Mesodermal cell (in vitro differentiated cells): ENCODE measurements around the gene CADM2.

Experiments
- H3K27ac ChIP-seq: 2 replicates; pipeline ENCODE4 v1.7.0; 2013; ENCODE audit warnings: mild to moderate bottlenecking, low read depth, low read length, moderate library complexity; ENCODE audit not compliant: severe bottlenecking
- H3K36me3 ChIP-seq: 2 replicates; pipeline ENCODE4 v1.7.1; 2013; ENCODE audit warnings: mild to moderate bottlenecking, low read length, moderate library complexity; ENCODE audit not compliant: control insufficient read depth, insufficient read depth
- H3K4me1 ChIP-seq: one replicate; pipeline ENCODE4 v1.7.1; 2013; ENCODE audit warnings: mild to moderate bottlenecking, low read length; ENCODE audit not compliant: insufficient read depth, control insufficient read depth, poor library complexity, severe bottlenecking
- H3K4me3 ChIP-seq: 2 replicates; pipeline ENCODE4 v1.7.0; 2013; ENCODE audit warnings: low read length, control low read depth, mild to moderate bottlenecking; ENCODE audit not compliant: insufficient read depth, poor library complexity, severe bottlenecking; ENCODE audit errors: extremely low read depth
- H3K9me3 ChIP-seq: 2 replicates; pipeline ENCODE4 v1.7.1; 2013; ENCODE audit warnings: mild to moderate bottlenecking, low read length, moderate library complexity; ENCODE audit not compliant: control insufficient read depth
- WGBS, 2 experiments: methylation state at CpG; one replicate each; pipeline ENCODE4 v1.1.5; 2013; ENCODE audit warnings: missing lambda C conversion rate in 2 of 2; ENCODE audit not compliant: insufficient coverage in 2 of 2; 5-methylcytosine and 5-hydroxymethylcytosine counted together

CADM2 gene

GRCh38 chr3:85554153-85554552 lies 595.4 kb downstream of the CADM2 start:
- no peaks in the 10 kb centered on the region for H3K36me3 ChIP-seq
- H3K9me3 ChIP-seq: no peaks in the 10 kb centered on the region
- H3K4me3 ChIP-seq: no peak overlapping the region
- WGBS, 2 experiments: 66 to 68% methylated on average over 8 to 9 of the region's 10 CpGs
- H3K27ac ChIP-seq: no peak overlapping the region
- H3K4me1 ChIP-seq: no peaks in the 10 kb centered on the region

DNA sequence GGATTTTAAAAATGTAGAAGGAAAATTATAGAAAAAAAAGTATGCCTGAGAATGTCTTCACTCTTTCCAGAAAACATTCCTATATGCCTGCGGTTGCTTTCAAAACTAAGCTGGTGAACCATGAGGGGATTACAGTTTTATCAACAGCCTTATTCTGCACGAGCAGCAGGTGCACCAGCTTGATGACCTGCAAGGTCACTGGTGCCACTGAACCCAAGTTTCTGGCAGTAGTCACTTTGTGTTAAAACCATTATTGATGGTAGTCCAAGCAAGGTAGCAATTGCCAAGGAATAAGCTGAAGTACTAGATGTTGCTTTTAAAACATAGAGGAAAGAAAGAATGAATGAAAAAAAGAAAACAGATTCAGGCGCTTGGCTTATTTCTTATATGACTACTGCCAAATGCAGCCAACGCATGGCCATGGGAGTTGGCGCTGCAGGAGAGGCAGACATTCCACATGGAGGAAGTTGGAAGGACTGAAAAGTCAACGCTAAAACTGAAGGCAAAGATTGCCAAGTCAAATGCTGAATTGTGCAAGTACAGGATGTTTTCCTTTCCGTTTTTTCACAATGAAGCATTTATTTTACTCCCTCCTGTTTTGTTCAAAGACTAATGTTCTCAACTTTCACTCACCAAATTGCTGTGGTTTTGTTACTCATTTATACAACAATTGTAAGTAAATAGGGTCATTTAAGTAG lies 601.4 kb downstream of the CADM2 start:
- whole genome bisulfite sequencing, 2 experiments: 91 to 92% methylated on average over 4 to 5 of the region's 7 CpGs
- no peaks in the 10 kb centered on the region for H3K36me3 ChIP-seq
- no peaks in the 10 kb centered on the region for H3K9me3 ChIP-seq
- no peaks in the 10 kb centered on the region for H3K4me1 ChIP-seq
- no peak overlapping the region for H3K4me3 ChIP-seq
- H3K27ac ChIP-seq: no peak overlapping the region

DNA sequence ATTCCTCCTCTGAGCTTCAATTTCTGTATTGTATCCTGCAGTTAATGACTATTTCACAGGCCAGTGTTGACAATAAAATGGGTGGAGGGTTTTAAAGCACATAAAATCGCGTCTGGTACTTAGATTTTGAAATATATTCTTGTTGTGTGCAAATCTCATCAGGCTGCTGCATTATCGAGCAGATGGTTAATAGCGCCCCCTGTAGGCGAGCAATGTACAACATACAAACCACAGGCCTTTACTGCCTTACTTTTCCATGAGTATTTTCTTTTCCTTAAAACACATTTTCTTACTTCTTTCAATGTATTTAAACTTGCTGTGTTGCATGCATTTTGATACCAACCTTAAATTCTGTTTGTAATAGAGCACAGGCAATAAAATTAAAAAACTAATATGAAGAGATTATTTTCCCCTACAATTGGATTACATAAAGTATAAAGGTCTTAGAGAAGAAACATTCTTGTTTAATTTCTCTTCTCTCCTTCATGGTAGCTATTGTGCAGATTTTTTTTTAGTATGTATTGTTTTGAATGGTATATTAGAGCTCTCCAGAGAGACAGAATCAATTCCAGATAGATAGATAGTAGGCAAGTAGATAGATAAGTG lies 608.4 kb downstream of the CADM2 start:
- H3K36me3 ChIP-seq: no peaks in the 10 kb centered on the region
- H3K9me3 ChIP-seq: no peaks in the 10 kb centered on the region
- no peak overlapping the region for H3K27ac ChIP-seq
- no peak overlapping the region for H3K4me3 ChIP-seq
- 0% methylated on average over 2 of the region's 5 CpGs for WGBS, 2 experiments
- H3K4me1 ChIP-seq: no peaks in the 10 kb centered on the region

- H3K27ac ChIP-seq: no peak overlapping the region
- no peaks in the 10 kb centered on the region for H3K36me3 ChIP-seq
- no peak overlapping the region for H3K4me3 ChIP-seq
- no peaks in the 10 kb centered on the region for H3K9me3 ChIP-seq
- WGBS, 2 experiments: 90% methylated on average over 2 of the region's 3 CpGs; no CpG with 5 or more reads in 1 of the 2 experiments
- H3K4me1 ChIP-seq: no peaks in the 10 kb centered on the region
These were observed 612.0 kb downstream of the CADM2 start for GRCh38 chr3:85570819-85571218.

DNA sequence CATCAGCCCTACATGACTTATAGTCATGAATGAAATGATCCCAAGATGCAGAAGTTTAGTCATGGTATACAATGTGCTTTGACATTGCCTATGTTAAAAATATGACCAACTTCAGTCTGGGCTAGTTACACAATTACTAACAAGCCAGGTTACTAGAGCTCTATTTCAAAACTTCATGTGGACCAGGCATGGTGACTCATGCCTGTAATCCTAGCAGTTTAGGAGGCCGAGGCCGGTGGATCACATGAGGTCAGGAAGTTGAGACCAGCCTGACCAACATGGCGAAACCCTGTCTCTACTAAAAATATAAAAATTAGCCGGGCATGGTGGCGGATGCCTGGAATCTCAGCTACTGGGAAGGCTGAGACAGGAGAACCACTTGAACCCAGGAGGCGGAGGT lies 613.0 kb downstream of the CADM2 start:
- Histone ChIP-seq H3K9me3 (no peaks in the 10 kb centered on the region), H3K36me3 (no peaks in the 10 kb centered on the region), H3K4me1 (no peaks in the 10 kb centered on the region), H3K27ac (no peak overlapping the region), H3K4me3 (no peak overlapping the region)
- 93 to 100% methylated on average over 4 of the region's 6 CpGs for WGBS, 2 experiments

- Histone ChIP-seq H3K4me3 (no peak overlapping the region), H3K9me3 (no peaks in the 10 kb centered on the region), H3K36me3 (no peaks in the 10 kb centered on the region), H3K4me1 (no peaks in the 10 kb centered on the region), H3K27ac (no peak overlapping the region)
- 84 to 94% methylated on average over 4 of the region's 4 CpGs for WGBS, 2 experiments
These were observed 613.6 kb downstream of the CADM2 start for GRCh38 chr3:85572426-85572825.

- H3K4me3 ChIP-seq: no peak overlapping the region
- no peak overlapping the region for H3K27ac ChIP-seq
- H3K36me3 ChIP-seq: no peaks in the 10 kb centered on the region
- no peaks in the 10 kb centered on the region for H3K4me1 ChIP-seq
- 81 to 86% methylated on average over 2 of the region's 5 CpGs for WGBS, 2 experiments
- no peaks in the 10 kb centered on the region for H3K9me3 ChIP-seq
These were observed 614.2 kb downstream of the CADM2 start for GRCh38 chr3:85572978-85573377.

DNA sequence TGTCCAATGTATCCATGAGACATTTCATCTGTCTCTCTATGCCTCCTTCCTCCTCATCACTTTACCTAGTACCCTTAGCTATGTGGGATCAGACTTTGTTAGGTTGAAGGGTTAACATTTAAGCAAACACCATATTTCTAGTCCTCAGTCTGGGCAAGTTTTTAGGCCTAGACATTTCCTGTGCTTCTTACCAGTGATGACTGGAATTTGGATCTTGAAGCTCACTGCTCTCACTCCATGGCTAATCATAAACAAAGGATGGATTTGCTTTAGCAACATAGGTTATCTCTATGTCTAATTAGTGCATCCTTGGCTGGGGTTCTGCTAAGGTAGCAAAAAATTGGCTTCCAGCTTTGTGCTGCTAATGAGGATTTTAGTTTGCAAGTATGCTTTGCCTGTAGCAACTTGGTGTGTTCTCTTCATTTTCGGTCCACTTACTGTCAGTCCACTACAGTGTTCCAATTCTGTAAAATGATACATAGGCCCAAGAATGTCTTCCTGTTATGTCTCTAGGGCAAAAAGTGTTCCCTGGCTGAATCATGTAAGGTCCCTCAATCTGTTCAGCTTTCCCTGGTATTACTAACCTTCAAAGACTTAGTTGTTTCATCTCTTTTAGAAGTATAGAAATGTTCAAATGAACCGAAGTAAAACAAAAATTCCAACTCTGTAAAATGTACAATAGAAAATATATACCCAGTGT lies 615.4 kb downstream of the CADM2 start:
- Histone ChIP-seq H3K27ac (no peak overlapping the region), H3K9me3 (no peaks in the 10 kb centered on the region)
- WGBS, 2 experiments: no CpG with 5 or more reads among the region's 2 CpGs

DNA sequence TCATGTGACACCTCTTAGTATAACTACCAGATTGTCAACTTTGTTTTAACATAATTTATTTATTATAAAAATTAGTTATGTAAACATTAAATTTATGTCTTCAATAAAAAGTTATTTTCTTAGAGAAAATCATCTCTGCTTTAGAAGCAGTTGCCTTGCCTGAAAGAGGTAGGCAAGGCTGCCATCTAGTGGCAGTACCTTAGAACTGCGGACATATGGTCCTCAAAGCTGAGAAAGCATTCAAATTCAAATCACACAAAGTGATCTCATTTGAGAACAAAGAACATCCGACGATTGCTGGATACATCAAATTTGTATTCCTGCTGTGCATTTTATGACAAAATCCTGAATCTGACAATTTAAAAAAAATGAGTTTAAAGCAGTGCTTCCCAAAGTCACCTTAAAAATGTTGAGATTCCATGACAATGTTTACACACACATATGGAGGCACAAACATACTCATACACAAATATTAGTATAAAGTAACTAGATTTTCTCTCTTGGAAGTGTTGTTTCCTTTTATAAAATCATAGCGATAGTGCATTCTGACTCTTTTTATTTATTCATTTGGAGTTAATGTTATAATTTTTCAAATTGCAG lies 617.4 kb downstream of the CADM2 start:
- Histone ChIP-seq H3K27ac (no peak overlapping the region), H3K4me3 (no peak overlapping the region), H3K36me3 (no peaks in the 10 kb centered on the region), H3K9me3 (no peaks in the 10 kb centered on the region), H3K4me1 (no peaks in the 10 kb centered on the region)
- 0% methylated on average over 1 to 2 of the region's 4 CpGs for WGBS, 2 experiments

More for the DNA sequence above, 615.4 kb downstream of the CADM2 start:
- Histone ChIP-seq H3K4me1 (no peaks in the 10 kb centered on the region), H3K4me3 (no peak overlapping the region), H3K36me3 (no peaks in the 10 kb centered on the region)

DNA sequence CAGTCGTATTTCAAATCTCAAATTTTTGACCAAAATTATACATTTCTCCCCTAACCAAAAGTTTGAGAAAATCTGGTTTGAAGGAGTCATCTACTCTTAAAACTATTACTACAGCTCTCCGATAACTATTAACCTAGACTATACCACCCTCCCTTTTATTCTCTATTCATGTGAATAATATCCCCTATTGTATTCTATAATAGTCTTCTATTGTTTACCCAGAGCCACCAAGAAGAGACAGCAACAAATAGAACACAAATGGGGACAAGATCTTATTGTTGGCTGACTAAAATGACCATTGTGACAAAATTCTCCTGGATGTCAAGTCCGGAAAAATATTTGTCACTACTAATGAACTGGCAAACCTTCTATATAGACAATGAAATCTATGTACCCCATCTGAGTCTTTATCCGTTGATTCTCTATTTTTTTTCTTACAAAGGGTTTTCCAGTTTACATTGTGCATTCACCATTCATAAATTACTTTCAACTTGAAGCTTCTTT lies 618.0 kb downstream of the CADM2 start:
- no peaks in the 10 kb centered on the region for H3K36me3 ChIP-seq
- H3K9me3 ChIP-seq: no peaks in the 10 kb centered on the region
- H3K27ac ChIP-seq: no peak overlapping the region
- 63 to 93% methylated on average over 2 of the region's 4 CpGs for WGBS, 2 experiments
- H3K4me3 ChIP-seq: no peak overlapping the region
- H3K4me1 ChIP-seq: no peaks in the 10 kb centered on the region
